Activated CD4-positive, alpha-beta memory T cell treated with anti-CD3 and anti-CD28 coated beads, Interleukin-2, amount 10 ng/mL, durations not matched to agents 7 days and 5 days (primary cell): Measurements from ENCODE around the gene PTPRB. TPM values are rescaled to one million over a fixed set of nuclear protein-coding genes. Genes with fewer than 3 reads are reported as not detected.

Experiments used
- CTCF ChIA-PET: fragments of 350-600 bp; sonication (Branson Sonifier 250); formaldehyde crosslinking; loops from one replicate; lab custom pipeline; 2021; ENCODE audit warnings: antibody characterized with exemption, inconsistent platforms; lab: Charles Lee
- POLR2A ChIA-PET: fragments of 350-600 bp; sonication (Branson Sonifier 250); formaldehyde crosslinking; loops from one replicate; lab custom pipeline; 2021; ENCODE audit warnings: antibody characterized with exemption; lab: Charles Lee
- DNase-seq: peaks from one replicate; pipeline ENCODE4 v3.0.0-alpha.2; 2020
- H3K27ac Mint-ChIP-seq: one replicate; pipeline ENCODE4 v1.8.0; 2021; ENCODE audit warnings: mild to moderate bottlenecking, mixed read lengths
- H3K27me3 Mint-ChIP-seq: one replicate; pipeline ENCODE4 v1.8.0; 2021; ENCODE audit warnings: mixed read lengths
- H3K36me3 Mint-ChIP-seq: one replicate; pipeline ENCODE4 v1.8.0; 2021; ENCODE audit warnings: low read depth, mixed read lengths
- H3K4me1 Mint-ChIP-seq: one replicate; pipeline ENCODE4 v1.8.0; 2021; ENCODE audit warnings: mixed read lengths
- H3K4me3 Mint-ChIP-seq: one replicate; pipeline ENCODE4 v1.8.0; 2021; ENCODE audit warnings: mild to moderate bottlenecking, mixed read lengths
- H3K9me3 Mint-ChIP-seq: one replicate; pipeline ENCODE4 v1.8.0; 2021; ENCODE audit warnings: mixed read lengths
- total RNA-seq, 2 experiments: library from RNA; stranded (reverse); gene quantifications; one replicate each; pipeline ENCODE4 v1.2.3, GENCODE V29; 2021

The PTPRB gene
- total RNA-seq, 2 experiments from 2014 or later = not detected

DNA sequence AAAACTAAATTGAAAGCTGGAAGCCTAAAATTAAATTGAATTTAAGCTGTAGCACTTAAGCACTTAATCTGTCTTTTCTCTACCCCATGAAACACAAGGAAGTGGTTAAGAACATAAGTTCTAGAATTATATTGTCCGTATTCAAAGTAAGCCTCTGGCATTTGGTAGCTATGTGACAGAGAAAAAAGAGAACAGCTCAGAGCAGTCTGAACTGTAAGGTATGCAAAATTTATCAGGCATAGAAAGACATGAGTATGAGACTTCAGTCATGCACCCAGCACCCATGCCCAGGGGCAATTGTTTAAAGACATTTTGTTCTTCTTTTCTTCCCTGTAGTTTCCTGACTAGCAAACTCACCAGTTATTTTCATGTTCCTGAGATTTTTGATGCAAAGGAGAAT, 154.5 kb downstream of the PTPRB start:
- H3K9me3 Mint-ChIP-seq = no peaks in the 10 kb centered on the region
- H3K27ac Mint-ChIP-seq = no peak overlapping the region
- no peaks in the 10 kb centered on the region for H3K4me1 Mint-ChIP-seq
- DNase-seq = no peak
- ChIA-PET POLR2A (no interaction called here), CTCF (no interaction called here)
- H3K27me3 Mint-ChIP-seq = peaks cover 5% of the 10 kb centered on the region
- H3K4me3 Mint-ChIP-seq = no peak overlapping the region
- H3K36me3 Mint-ChIP-seq = no peaks in the 10 kb centered on the region

DNA sequence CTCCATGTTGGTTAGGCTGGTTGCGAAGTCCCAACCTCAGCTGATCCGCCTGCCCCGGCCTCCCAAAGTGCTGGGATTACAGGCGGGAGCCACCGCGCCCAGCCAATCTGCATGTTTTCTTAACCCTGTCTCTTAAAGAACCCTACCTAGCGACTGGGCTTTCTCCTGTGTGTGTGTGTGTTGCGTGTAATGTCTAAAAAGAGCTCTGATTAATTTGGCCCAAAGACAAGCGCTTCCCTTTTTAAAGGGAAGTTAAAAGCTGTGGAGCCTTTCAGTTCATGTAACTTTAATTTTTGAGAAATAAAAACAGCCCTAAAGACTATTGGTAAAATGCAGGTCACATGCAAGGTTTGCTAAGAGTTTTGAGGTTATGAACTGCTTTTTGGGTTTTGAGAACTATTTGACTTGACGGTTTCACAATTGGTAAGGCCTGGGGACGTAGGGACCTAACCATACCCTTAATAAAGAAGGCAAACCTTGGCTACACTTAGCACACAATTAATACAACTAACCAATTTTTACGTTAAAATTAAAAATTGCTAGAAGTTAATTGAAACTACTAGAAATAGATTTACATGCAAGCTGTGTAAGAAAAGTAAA, 167.9 kb downstream of the PTPRB start:
- Mint-ChIP-seq H3K4me1 (no peaks in the 10 kb centered on the region), H3K9me3 (no peaks in the 10 kb centered on the region), H3K4me3 (no peak overlapping the region), H3K36me3 (no peaks in the 10 kb centered on the region), H3K27ac (no peak overlapping the region), H3K27me3 (peaks cover 3% of the 10 kb centered on the region)
- no peak for DNase-seq
- ChIA-PET CTCF (no interaction called here), POLR2A (no interaction called here)

DNA sequence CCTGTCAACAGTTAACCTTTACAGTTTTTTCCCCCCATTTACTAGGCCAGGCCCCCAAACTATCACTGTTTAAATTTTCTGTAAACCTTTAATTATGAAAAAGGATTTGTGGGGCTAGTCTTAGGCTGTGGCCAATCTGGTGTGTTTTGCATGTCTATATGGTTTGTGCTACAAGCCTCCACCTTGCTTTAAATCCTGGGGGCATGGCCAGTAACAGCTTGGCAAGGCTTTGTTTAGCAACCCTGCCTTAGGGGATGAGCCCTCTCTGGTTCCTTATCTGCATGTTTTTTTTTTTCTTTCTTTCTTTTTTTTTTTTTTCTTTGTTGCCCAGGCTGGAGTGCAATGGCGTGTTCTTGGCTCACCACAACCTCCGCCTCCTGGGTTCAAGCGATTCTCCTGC, 168.5 kb downstream of the PTPRB start:
- POLR2A ChIA-PET = no interaction called here
- H3K27me3 Mint-ChIP-seq = peaks cover 3% of the 10 kb centered on the region
- H3K27ac Mint-ChIP-seq = no peak overlapping the region
- no peaks in the 10 kb centered on the region for H3K4me1 Mint-ChIP-seq
- no peaks in the 10 kb centered on the region for H3K36me3 Mint-ChIP-seq
- peaks cover 2% of the 10 kb centered on the region for H3K9me3 Mint-ChIP-seq
- no peak overlapping the region for H3K4me3 Mint-ChIP-seq
- CTCF ChIA-PET = no interaction called here
- DNase-seq = no peak

DNA sequence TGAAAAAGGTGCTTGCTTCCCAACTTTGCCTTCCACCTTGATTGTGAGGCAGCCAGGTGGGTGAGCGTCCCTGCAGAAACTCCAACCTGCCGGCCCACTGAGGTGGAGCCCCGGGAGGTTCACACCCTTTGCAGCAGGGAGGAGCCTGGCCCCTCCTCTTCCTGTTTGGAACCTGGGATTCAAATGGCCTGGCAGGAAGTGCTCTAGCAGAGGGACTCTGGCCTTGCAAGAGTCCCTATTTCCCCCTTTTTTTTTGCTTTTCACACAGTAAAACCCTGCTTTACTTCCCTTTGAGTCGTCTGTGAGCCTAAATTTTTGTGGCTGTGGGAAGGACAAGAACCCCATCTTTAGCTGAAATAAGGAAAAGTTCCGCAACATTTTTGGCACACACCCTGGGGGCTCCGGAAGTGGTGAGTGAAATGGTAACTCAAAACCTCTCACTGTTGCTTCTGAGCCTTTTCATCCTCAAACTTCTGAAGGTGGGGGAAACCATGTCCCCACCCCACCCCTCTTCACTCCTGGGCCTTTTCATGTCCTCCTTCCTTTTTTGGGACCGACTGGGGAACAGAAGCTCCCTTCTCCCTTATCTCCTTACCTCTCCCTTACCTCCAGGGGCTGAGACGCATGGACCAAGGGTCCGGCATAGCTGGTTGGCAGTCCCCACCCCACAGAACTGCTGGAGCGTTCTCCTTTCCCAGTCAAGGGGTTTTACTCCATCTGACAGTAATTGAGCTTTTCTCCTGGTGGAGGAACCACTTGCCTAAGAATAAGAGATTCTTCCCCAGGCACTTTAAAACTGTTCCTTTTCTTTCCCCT, 169.1 kb downstream of the PTPRB start:
- CTCF ChIA-PET = no interaction called here
- H3K36me3 Mint-ChIP-seq = no peaks in the 10 kb centered on the region
- H3K4me3 Mint-ChIP-seq = no peak overlapping the region
- DNase-seq = no peak
- H3K27ac Mint-ChIP-seq = no peak overlapping the region
- H3K27me3 Mint-ChIP-seq = peaks cover 2% of the 10 kb centered on the region
- no peaks in the 10 kb centered on the region for H3K4me1 Mint-ChIP-seq
- peaks cover 2% of the 10 kb centered on the region for H3K9me3 Mint-ChIP-seq
- POLR2A ChIA-PET = no interaction called here

DNA sequence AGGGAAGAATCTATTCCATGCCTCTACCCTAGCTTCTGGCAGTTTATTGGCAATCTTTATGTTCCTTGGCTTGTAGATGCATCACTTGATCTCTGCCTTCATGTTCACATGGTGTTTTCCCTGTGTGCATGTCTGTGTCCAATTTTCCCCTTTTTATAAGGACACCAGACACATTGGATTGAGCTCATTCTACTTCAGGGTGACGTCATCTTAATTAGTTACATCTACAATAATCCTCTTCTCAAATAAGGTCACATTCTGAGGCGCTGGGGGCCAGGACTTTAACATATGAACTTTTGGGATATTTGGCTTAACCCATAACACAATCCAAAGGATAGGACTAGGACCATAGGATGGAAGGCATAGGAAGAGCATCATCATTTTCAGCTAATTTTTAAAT, 169.8 kb downstream of the PTPRB start:
- CTCF ChIA-PET = no interaction called here
- Mint-ChIP-seq H3K36me3 (no peaks in the 10 kb centered on the region), H3K27ac (no peak overlapping the region), H3K9me3 (peaks cover 2% of the 10 kb centered on the region), H3K27me3 (peaks cover 2% of the 10 kb centered on the region), H3K4me3 (no peak overlapping the region), H3K4me1 (no peaks in the 10 kb centered on the region)
- no peak for DNase-seq
- POLR2A ChIA-PET = no interaction called here

DNA sequence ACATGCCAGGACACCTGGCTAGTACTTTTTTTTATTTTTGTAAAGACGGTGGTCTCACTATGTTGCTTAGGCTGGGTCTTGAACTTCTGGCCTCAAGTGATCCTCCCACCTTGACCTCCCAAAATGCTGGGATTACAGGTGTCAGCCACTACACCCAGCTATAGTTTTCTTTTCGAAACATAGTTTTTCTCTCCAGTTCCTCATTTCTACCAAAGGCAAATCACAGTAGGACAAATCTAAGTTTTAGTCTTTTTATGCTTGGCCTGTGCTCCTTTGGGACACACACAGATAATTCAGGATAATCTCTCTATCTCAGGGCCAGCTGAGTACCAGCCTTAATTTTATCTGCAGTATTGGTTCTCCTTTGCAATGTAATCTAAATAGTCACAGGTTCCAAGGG, 170.5 kb downstream of the PTPRB start:
- H3K27me3 Mint-ChIP-seq = no peaks in the 10 kb centered on the region
- ChIA-PET CTCF (no interaction called here), POLR2A (no interaction called here)
- no peaks in the 10 kb centered on the region for H3K4me1 Mint-ChIP-seq
- H3K27ac Mint-ChIP-seq = no peak overlapping the region
- DNase-seq = no peak
- H3K36me3 Mint-ChIP-seq = no peaks in the 10 kb centered on the region
- no peak overlapping the region for H3K4me3 Mint-ChIP-seq
- H3K9me3 Mint-ChIP-seq = peaks cover 2% of the 10 kb centered on the region
